A549 (cell line): Measurements from ENCODE around the gene KDM5C.

ENCODE experiments used
- CBX2 ChIP-seq: fragments of 200-600 bp; sonication (generic); IDR thresholded peaks from 2 replicates; pipeline ENCODE4 v1.6.1; 2016; ENCODE audit warnings: low read depth, mild to moderate bottlenecking, borderline replicate concordance
- CEBPB ChIP-seq, 2 experiments: fragments of >200 bp in 1 of 2; sonication (Bioruptor Twin) in 1 of 2; formaldehyde crosslinking in 1 of 2; IDR thresholded peaks; 2 replicates each; pipeline ENCODE4 v1.6.1; 2012 to 2016
- CHD4 ChIP-seq: fragments of 200-600 bp; sonication (generic); IDR thresholded peaks from 2 replicates; pipeline ENCODE4 v1.6.1; 2016; ENCODE audit warnings: antibody characterized with exemption, mild to moderate bottlenecking, borderline replicate concordance
- ESRRA ChIP-seq: fragments of 150-350 bp; IDR thresholded peaks from 2 replicates; pipeline ENCODE4 v1.6.1; 2014; ENCODE audit warnings: mild to moderate bottlenecking, low read length, borderline replicate concordance
- NR3C1 ChIP-seq: fragments of >200 bp; sonication (Bioruptor Twin); formaldehyde crosslinking; IDR thresholded peaks from 3 replicates; pipeline ENCODE4 v1.6.1; 2017
- RFX5 ChIP-seq: fragments of 450-650 bp; IDR thresholded peaks from 2 replicates; pipeline ENCODE4 v1.7.1; 2014; ENCODE audit warnings: antibody characterized with exemption, mild to moderate bottlenecking, moderate library complexity
- SMC3 ChIP-seq: fragments of >200 bp; sonication (Bioruptor Twin); formaldehyde crosslinking; IDR thresholded peaks from 3 replicates; pipeline ENCODE4 v1.6.1; 2018; ENCODE audit warnings: inconsistent platforms
- SREBF2 ChIP-seq: fragments of 450-650 bp; IDR thresholded peaks from 2 replicates; pipeline ENCODE4 v1.6.1; 2014; ENCODE audit warnings: mild to moderate bottlenecking, moderate library complexity
- TP53 ChIP-seq: fragments of 250-450 bp; sonication (Bioruptor Pico); IDR thresholded peaks from 2 replicates; pipeline ENCODE4 v1.5.0; 2021; ENCODE audit warnings: mild to moderate bottlenecking, moderate library complexity
- TF ChIP-seq, protein P1 (sequence below): fragments of >200 bp; sonication (Bioruptor Twin); formaldehyde crosslinking; IDR thresholded peaks from 3 replicates; pipeline ENCODE4 v1.5.1; 2016
- TF ChIP-seq, protein P2 (sequence below): IDR thresholded peaks from 2 replicates; pipeline ENCODE4 v1.6.1; 2012
- TF ChIP-seq, protein P3 (sequence below): fragments of 450-650 bp; IDR thresholded peaks from 2 replicates; pipeline ENCODE4 v1.6.1; 2014; ENCODE audit warnings: antibody characterized with exemption
- TF ChIP-seq, protein P4 (sequence below): IDR thresholded peaks from 2 replicates; pipeline ENCODE4 v1.6.1; 2012; ENCODE audit warnings: low read depth, borderline replicate concordance
- TF ChIP-seq, protein P5 (sequence below): fragments of 200-600 bp; sonication (generic); IDR thresholded peaks from 2 replicates; pipeline ENCODE4 v1.6.1; 2016; ENCODE audit warnings: antibody characterized with exemption, mild to moderate bottlenecking, moderate library complexity

DNA sequence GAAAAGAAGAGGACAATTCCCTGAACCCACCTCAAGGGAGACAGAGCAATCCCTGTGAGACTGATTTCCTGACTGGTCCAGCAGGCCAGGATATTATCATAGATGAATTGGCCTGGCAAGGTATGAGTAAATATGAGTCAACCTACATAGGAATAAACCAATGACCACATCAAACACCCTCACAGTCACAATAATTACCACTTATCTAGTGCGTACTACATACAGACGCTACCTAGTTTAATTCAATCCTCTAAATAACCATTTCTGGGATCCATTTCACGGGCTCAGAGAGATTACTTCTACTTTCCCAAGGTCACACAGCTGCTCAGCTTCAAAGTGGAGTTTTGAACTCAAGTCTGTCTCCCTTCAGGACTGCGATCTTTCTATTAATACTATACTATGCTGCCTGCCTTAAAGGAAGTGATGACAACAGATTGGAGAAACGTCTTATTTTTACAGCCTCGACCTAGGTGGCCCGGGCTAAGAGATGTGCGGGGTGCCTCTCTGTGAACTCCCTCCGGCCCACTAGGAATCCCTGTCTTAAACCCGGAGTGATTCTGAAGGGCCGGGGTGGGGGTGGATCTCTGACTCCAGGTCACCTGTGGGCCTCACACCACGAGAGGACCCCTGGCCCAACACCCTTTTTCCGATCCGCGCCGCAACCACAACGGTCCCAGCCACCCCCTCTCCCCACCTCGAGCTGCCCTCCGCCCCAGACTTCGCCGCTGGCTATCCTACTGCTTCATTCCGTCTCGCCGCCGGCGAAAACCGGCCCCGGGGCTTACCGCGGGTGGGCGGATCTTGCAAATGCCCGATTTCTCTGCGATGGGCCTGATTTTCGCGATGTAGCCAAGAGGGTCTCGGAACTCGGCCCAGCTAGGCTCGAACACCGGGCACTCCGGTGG is 800 bp downstream of the KDM5C start:
- TF ChIP-seq, protein P1, sequence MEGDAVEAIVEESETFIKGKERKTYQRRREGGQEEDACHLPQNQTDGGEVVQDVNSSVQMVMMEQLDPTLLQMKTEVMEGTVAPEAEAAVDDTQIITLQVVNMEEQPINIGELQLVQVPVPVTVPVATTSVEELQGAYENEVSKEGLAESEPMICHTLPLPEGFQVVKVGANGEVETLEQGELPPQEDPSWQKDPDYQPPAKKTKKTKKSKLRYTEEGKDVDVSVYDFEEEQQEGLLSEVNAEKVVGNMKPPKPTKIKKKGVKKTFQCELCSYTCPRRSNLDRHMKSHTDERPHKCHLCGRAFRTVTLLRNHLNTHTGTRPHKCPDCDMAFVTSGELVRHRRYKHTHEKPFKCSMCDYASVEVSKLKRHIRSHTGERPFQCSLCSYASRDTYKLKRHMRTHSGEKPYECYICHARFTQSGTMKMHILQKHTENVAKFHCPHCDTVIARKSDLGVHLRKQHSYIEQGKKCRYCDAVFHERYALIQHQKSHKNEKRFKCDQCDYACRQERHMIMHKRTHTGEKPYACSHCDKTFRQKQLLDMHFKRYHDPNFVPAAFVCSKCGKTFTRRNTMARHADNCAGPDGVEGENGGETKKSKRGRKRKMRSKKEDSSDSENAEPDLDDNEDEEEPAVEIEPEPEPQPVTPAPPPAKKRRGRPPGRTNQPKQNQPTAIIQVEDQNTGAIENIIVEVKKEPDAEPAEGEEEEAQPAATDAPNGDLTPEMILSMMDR, result no peak
- TF ChIP-seq SREBF2 (no peak), CHD4 (no peak), CEBPB (IDR thresholded peaks at IDR 0.05) (no peak), ESRRA (no peak), CBX2 (no peak), NR3C1 (no peak), SMC3 (no peak), TP53 (CRISPR knock-in tag) (no peak), RFX5 (no peak)
- TF ChIP-seq, protein P2, sequence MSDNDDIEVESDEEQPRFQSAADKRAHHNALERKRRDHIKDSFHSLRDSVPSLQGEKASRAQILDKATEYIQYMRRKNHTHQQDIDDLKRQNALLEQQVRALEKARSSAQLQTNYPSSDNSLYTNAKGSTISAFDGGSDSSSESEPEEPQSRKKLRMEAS, result no peak
- TF ChIP-seq, protein P3, sequence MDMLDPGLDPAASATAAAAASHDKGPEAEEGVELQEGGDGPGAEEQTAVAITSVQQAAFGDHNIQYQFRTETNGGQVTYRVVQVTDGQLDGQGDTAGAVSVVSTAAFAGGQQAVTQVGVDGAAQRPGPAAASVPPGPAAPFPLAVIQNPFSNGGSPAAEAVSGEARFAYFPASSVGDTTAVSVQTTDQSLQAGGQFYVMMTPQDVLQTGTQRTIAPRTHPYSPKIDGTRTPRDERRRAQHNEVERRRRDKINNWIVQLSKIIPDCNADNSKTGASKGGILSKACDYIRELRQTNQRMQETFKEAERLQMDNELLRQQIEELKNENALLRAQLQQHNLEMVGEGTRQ, result no peak
- TF ChIP-seq, protein P4, sequence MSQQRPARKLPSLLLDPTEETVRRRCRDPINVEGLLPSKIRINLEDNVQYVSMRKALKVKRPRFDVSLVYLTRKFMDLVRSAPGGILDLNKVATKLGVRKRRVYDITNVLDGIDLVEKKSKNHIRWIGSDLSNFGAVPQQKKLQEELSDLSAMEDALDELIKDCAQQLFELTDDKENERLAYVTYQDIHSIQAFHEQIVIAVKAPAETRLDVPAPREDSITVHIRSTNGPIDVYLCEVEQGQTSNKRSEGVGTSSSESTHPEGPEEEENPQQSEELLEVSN, result no peak
- TF ChIP-seq, protein P5, sequence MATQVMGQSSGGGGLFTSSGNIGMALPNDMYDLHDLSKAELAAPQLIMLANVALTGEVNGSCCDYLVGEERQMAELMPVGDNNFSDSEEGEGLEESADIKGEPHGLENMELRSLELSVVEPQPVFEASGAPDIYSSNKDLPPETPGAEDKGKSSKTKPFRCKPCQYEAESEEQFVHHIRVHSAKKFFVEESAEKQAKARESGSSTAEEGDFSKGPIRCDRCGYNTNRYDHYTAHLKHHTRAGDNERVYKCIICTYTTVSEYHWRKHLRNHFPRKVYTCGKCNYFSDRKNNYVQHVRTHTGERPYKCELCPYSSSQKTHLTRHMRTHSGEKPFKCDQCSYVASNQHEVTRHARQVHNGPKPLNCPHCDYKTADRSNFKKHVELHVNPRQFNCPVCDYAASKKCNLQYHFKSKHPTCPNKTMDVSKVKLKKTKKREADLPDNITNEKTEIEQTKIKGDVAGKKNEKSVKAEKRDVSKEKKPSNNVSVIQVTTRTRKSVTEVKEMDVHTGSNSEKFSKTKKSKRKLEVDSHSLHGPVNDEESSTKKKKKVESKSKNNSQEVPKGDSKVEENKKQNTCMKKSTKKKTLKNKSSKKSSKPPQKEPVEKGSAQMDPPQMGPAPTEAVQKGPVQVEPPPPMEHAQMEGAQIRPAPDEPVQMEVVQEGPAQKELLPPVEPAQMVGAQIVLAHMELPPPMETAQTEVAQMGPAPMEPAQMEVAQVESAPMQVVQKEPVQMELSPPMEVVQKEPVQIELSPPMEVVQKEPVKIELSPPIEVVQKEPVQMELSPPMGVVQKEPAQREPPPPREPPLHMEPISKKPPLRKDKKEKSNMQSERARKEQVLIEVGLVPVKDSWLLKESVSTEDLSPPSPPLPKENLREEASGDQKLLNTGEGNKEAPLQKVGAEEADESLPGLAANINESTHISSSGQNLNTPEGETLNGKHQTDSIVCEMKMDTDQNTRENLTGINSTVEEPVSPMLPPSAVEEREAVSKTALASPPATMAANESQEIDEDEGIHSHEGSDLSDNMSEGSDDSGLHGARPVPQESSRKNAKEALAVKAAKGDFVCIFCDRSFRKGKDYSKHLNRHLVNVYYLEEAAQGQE, result no peak
